LNCaP clone FGC (cell line): Measurements from ENCODE around the gene MYH9.

ENCODE experiments used
- DNase-seq: peaks from one replicate; pipeline ENCODE4 v3.0.0-alpha.2; 2011; ENCODE audit warnings: low read depth
- H3K4me3 ChIP-seq: 2 replicates; pipeline ENCODE4 v1.5.1; 2011; ENCODE audit warnings: mild to moderate bottlenecking, low read depth, low read length, control low read depth
- TF ChIP-seq, protein P1 (sequence below): IDR thresholded peaks from 2 replicates; pipeline ENCODE4 v1.5.1; 2012; ENCODE audit warnings: mild to moderate bottlenecking; ENCODE audit not compliant: control insufficient read depth, insufficient read depth; ENCODE audit errors: extremely low read depth

Gene MYH9

DNA sequence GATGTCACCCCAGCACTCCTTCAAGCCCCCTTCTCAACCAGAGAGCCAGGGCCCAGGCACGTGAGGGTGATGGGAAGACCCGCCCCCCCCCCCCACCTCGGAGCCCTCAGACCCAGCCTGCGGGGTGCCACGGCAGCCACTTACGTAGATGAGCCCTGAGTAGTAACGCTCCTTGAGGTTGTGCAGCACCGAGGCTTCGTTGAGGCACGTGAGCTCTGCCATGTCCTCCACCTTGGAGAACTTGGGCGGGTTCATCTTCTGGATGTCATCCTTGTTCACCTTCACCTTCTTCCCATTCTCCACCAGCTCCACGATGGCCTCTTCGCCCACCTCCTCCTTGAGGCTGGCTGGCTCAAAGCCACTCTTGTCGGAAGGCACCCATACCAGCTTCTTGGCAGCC lies 39.0 kb downstream of the MYH9 start:
- TF ChIP-seq, protein P1, sequence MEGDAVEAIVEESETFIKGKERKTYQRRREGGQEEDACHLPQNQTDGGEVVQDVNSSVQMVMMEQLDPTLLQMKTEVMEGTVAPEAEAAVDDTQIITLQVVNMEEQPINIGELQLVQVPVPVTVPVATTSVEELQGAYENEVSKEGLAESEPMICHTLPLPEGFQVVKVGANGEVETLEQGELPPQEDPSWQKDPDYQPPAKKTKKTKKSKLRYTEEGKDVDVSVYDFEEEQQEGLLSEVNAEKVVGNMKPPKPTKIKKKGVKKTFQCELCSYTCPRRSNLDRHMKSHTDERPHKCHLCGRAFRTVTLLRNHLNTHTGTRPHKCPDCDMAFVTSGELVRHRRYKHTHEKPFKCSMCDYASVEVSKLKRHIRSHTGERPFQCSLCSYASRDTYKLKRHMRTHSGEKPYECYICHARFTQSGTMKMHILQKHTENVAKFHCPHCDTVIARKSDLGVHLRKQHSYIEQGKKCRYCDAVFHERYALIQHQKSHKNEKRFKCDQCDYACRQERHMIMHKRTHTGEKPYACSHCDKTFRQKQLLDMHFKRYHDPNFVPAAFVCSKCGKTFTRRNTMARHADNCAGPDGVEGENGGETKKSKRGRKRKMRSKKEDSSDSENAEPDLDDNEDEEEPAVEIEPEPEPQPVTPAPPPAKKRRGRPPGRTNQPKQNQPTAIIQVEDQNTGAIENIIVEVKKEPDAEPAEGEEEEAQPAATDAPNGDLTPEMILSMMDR = no peak
- H3K4me3 ChIP-seq = no peak overlapping the region
- no peak for DNase-seq

DNA sequence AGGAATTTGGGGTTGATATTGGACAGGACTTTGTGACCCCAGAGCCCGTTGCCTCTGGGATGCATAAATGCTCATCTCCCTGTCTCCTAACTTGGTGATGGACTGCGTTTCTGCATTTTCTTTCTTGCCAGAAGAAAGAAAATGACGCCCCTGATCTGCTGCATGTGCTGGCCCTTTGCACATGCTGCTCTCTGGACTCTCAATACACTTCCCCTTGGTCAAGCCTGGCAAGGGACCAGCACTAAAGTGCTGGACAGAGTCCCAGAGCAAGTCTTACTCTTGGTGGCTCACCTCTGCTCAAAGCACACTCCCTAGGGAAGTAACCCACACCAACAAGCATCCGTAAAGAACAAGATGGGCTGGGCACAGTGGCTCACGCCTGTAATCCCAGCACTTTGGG lies 40.7 kb downstream of the MYH9 start:
- TF ChIP-seq, protein P1 = no peak
- no peak for DNase-seq
- H3K4me3 ChIP-seq = no peak overlapping the region

DNA sequence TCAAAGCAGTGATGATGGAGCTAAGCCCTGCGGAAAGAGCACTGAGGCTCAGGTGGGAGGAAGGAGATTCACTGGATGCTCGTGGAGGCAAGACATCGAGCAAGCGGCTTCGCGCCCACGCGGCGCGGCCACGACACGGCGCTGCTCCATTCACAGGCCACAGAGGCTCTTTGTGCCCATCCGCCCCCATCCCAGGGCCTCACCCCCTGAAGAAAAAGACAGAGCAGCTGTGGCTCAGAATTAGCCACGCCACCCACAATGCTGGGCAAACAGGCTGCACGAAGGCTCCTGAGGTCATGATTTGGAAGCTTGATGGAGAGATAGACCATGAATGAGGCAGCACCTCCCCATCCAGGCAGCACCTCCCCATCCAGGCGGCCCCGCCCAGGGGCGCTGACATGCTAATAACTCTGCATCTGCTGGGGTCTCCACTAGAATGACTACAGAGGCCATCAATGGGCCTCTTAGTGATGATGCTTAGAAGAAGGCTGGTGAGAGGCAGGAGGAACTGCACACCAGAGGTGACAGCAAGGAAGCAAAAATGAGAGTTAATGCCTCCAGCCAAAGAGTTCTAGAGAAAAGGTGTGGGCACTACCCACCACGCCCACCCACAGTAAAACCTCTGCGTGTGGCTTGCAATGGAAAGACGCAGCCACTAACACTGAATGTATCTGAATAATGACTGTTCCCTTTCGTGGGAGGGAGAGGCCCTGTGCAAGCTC lies 43.5 kb downstream of the MYH9 start:
- H3K4me3 ChIP-seq = no peak overlapping the region
- TF ChIP-seq, protein P1 = no peak
- no peak for DNase-seq

DNA sequence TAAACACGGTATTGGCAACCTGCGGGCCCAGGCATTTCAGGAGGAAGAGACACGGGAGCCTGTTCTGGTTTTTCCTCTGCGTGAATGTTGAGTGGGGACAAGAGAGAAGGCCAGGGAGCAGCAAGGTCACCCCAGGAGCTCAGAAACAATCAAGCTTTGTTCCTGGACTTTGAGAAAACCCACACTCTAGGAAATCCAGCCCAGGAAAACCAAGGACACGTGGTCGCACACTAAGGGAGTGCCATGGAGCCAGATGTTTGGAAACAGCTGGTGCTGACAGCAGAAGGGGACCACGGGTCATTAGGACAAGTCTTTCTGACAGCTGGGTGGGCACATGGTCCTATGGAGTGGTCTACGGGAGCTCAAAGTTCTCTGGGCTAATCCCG lies 44.1 kb downstream of the MYH9 start:
- no peak overlapping the region for H3K4me3 ChIP-seq
- no peak for DNase-seq
- TF ChIP-seq, protein P1 = no peak

DNA sequence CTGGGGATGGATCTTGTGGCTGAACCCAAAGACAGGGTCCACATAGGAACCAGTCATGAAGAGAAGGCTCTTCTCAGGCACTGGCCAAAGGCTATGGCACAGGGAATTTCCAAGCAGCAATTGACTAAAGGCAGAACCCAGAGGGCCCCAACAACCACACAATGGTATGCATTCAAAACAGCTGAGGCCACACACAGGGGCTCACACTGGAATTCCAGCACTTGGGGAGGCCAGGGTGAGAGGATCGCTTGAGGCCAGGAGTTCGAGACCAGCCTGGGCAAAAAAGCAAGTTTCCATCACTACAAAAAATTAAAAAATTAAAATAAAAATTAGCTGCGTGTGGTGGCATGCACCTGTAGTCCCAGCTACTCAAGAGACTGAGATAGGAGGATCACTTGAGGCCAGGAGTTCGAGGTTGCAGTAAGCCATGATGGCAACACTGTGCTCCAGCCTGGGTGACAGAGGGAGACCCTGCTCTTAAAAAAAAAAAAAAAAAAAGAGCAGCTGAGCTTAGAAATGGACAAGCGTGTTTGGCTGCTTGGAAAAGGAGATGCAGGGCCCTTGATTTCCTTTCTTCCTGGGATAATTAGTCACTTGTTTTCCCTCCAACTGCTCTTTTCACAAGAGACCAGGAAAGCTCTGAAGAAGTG lies 44.6 kb downstream of the MYH9 start:
- TF ChIP-seq, protein P1 = no peak
- H3K4me3 ChIP-seq = no peak overlapping the region
- no peak for DNase-seq

DNA sequence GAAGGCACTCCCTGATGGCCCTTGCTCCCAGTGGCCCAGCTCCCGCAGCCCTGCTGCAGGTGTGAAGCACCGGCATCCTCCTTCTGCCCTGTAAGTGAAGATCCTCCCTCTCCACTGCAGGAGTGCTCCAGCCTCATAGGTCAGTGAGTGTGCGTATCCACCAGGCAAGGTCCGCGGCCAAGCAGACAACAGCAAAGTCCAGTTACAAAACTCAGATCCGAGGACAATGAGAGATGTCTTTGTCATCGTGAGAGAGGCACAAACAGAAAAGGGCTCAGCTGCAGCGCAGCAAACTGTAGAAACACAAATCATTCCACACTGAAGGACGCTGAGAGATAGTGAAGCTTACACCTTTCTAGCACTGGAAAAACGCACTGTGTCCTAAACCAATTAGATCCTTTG lies 46.1 kb downstream of the MYH9 start:
- TF ChIP-seq, protein P1 = no peak
- no peak overlapping the region for H3K4me3 ChIP-seq
- no peak for DNase-seq
